Adrenal gland (tissue), 12 donors: ENCODE results near the gene DLGAP1. TPM values are rescaled to one million over a fixed set of nuclear protein-coding genes. Genes with fewer than 3 reads are reported as not detected.

ENCODE experiments used
- DNase-seq, 7 donors: peaks; one replicate each; pipeline ENCODE4 v3.0.0-alpha.2; 2019 to 2020
- H3K27ac ChIP-seq, 5 donors: fragments of 200-600 bp; sonication (generic) in 4 of 5; 1 replicate in 3 of 5; 2 replicates in 2 of 5; pipeline versions ENCODE4 v1.5.1 to v1.8.0; 2016 to 2020; ENCODE audit warnings: mild to moderate bottlenecking in 1 of 5
- H3K27me3 ChIP-seq: fragments of 200-600 bp; 2 replicates; pipeline ENCODE4 v1.8.0; 2021
- H3K36me3 ChIP-seq, 2 donors: fragments of 200-600 bp; replicated peaks in 1 of 2; 1 replicate in 1 of 2; 2 replicates in 1 of 2; pipeline versions ENCODE4 v1.5.1 to v1.8.0; 2018 to 2022
- H3K4me1 ChIP-seq, 2 donors: fragments of 200-600 bp; replicated peaks in 1 of 2; 1 replicate in 1 of 2; 2 replicates in 1 of 2; pipeline versions ENCODE4 v1.5.1 to v1.8.0; 2018 to 2021
- H3K4me3 ChIP-seq, 4 donors: fragments of 200-600 bp; sonication (generic) in 3 of 4; one replicate each; pipeline ENCODE4 v1.5.1; 2016 to 2018
- H3K9me3 ChIP-seq, 3 donors: fragments of 200-600 bp; sonication (generic) in 1 of 3; replicated peaks in 1 of 3; 1 replicate in 2 of 3; 2 replicates in 1 of 3; pipeline versions ENCODE4 v1.5.1 to v1.8.0; 2016 to 2021
- POLR2A ChIP-seq, 2 donors: fragments of 450-650 bp; IDR thresholded peaks; one replicate each; pipeline ENCODE4 v1.6.1; 2017; ENCODE audit warnings: antibody characterized with exemption in 2 of 2, mild to moderate bottlenecking in 2 of 2, moderate library complexity in 1 of 2
- WGBS, 4 donors: extraction: QIAGEN DNeasy Blood & Tissue Kit in 2 of 4; methylation state at CpG; one replicate each; pipeline versions ENCODE4 v1.1.5 to v1.1.7; 2013 to 2017; 5-methylcytosine and 5-hydroxymethylcytosine counted together
- intact Hi-C, 2 donors: fragments of 100-400 bp; cut with DNase I; formaldehyde crosslinking; loops; one replicate each; pipeline versions ENCODE4 v1.14.1 to v1.15.0; 2022 to 2023
- polyA plus RNA-seq, 3 donors: library from polyadenylated mRNA; stranded (reverse); fragments of 200-250 nt in 2 of 3; fragments of 350-450 nt in 1 of 3; fragmentation: Illumina TruSeq in 1 of 3; extraction: RNeasy Lipid Tissue Mini Kit (QIAGEN cat#74804) in 1 of 3; gene quantifications; one replicate each; pipeline ENCODE4 v1.2.3, GENCODE V29; 2013 to 2014
- total RNA-seq, 9 donors: library from RNA; depleted of rRNA in 4 of 9; stranded (reverse); fragments of >200 nt in 4 of 9; fragments of 120-200 nt in 1 of 9; fragmentation: NEBNext Ultra II Directional in 1 of 9; extraction: Animal tissue kit (Norgen Biotek cat#: 25700) in 1 of 9; gene quantifications; one replicate each; pipeline versions ENCODE4 v1.1.0 to v1.2.4, GENCODE V29; 2013 to 2023
- TF ChIP-seq, protein P1 (sequence below), 6 experiments: fragments of 450-650 bp in 4 of 6; fragments of 200-600 bp in 2 of 6; sonication (generic) in 1 of 6; IDR thresholded peaks; 1 replicate in 5 of 6; 2 replicates in 1 of 6; pipeline versions ENCODE4 v1.5.1 to v1.8.0; 2016 to 2021; ENCODE audit warnings: antibody characterized with exemption in 6 of 6, mild to moderate bottlenecking in 2 of 6, moderate library complexity in 1 of 6
- donor health status: healthy with polysubstance abuse.
- donor health status: Bipolar disorder and iron deficiency.
- donor health status: DM: yes; HTN: yes; CAD: no.
- donor health status: DM: no; HTN: no; CAD: no.
- donor health status: DM: no; HTN: no; CAD: no.
- donor health status: DM: yes; HTN: yes; CAD: no.

The DLGAP1 gene
- total and polyA plus RNA-seq, 12 donors = 1.7 to 30.9 (median 12.9) TPM

- WGBS, 4 donors = 91 to 97% (median 94%) methylated on average over 5 of the region's 5 CpGs
- no peak for DNase-seq
- Histone ChIP-seq H3K27me3 (no peaks in the 10 kb centered on the region), H3K4me3 (no peak overlapping the region), H3K27ac (no peak overlapping the region), H3K4me1 (peaks cover 3 to 4% of the 10 kb centered on the region in 2 donors), H3K9me3 (no peaks in the 10 kb centered on the region), H3K36me3 (no peaks in the 10 kb centered on the region)
- intact Hi-C loops = loop anchor here in 1 of 2 donors (10.0 kb wide), 1 partner anchor 219 kb away; no protein-coding TSS in a partner anchor
- TF ChIP-seq POLR2A (IDR thresholded peaks at IDR 0.05) = no peak
- TF ChIP-seq, protein P1, sequence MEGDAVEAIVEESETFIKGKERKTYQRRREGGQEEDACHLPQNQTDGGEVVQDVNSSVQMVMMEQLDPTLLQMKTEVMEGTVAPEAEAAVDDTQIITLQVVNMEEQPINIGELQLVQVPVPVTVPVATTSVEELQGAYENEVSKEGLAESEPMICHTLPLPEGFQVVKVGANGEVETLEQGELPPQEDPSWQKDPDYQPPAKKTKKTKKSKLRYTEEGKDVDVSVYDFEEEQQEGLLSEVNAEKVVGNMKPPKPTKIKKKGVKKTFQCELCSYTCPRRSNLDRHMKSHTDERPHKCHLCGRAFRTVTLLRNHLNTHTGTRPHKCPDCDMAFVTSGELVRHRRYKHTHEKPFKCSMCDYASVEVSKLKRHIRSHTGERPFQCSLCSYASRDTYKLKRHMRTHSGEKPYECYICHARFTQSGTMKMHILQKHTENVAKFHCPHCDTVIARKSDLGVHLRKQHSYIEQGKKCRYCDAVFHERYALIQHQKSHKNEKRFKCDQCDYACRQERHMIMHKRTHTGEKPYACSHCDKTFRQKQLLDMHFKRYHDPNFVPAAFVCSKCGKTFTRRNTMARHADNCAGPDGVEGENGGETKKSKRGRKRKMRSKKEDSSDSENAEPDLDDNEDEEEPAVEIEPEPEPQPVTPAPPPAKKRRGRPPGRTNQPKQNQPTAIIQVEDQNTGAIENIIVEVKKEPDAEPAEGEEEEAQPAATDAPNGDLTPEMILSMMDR (IDR thresholded peaks at IDR 0.05) = no peak
These were observed 679.1 kb downstream of the DLGAP1 start for GRCh38 chr18:3775996-3776395.

- H3K4me1 ChIP-seq = peaks cover 3 to 4% of the 10 kb centered on the region in 2 donors
- no peaks in the 10 kb centered on the region for H3K27me3 ChIP-seq
- H3K36me3 ChIP-seq = no peaks in the 10 kb centered on the region
- TF ChIP-seq, protein P1 (IDR thresholded peaks at IDR 0.05) = peak in 4 of 6 experiments; percentile 17 to 28 (median 20)
- TF ChIP-seq POLR2A (IDR thresholded peaks at IDR 0.05) = no peak
- H3K27ac ChIP-seq = no peak overlapping the region
- H3K4me3 ChIP-seq = no peak overlapping the region
- intact Hi-C loops = loop anchor here (5.0 to 10.0 kb wide), 3 partner anchors 94 to 221 kb away; no protein-coding TSS in a partner anchor
- DNase-seq = no peak
- WGBS, 4 donors = 37 to 63% (median 56%) methylated on average over 1 of the region's 1 CpG
- no peaks in the 10 kb centered on the region for H3K9me3 ChIP-seq
These were observed 681.8 kb downstream of the DLGAP1 start for GRCh38 chr18:3773303-3773702.

DNA sequence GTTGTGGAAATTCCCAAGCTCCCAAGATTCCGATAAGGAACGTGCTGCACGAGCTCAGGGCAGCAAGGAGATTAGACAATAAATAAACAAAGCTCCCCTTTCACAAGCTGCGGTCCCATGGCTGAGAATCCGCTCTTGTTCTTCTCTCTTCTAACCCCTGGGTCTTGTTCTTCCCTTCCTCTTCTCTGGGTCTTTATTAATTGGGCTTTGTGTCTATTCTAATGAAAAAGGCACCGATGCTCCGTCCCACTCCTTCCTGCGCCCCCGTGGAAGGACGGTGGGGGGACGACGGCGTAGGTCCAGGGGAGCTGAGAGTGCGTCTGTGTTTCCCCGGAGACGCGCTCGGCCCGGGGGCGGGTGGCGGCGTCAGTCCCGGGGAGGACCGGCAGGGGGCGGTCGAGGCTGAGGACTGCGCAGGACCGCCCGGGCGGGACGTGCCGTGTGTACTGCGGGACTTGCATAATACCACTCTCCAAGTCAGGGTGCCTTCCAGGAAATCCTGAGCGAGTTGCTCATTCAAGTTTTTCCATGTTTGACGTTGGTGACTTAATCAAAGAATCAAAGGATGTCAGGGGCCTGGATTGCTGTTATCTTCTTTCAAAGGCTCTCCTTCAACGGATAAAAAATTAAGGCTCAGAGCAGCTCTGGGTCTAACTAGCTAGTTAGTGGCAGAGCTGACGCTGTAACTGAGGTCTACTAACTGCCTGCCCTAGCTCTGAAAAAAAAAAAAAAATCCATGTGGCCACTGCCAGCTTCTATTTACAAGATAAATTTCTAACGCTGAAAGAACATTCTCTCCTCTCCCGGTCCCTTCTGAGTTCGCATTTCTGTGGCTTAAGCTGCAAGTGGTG is 683.8 kb downstream of the DLGAP1 start:
- Histone ChIP-seq H3K36me3 (no peaks in the 10 kb centered on the region), H3K4me3 (peak overlapping the region in 1 of 4 donors; percentile 49), H3K27me3 (no peaks in the 10 kb centered on the region), H3K9me3 (no peaks in the 10 kb centered on the region), H3K27ac (peak overlapping the region in 4 of 5 donors; percentile 33 to 88 (median 75)), H3K4me1 (peaks cover 3 to 4% of the 10 kb centered on the region in 2 donors)
- DNase-seq = peak; percentile 91 to 95 (median 92)
- intact Hi-C loops = loop anchor here (5.0 to 10.0 kb wide), 3 partner anchors 96 to 223 kb away; no protein-coding TSS in a partner anchor
- WGBS, 4 donors = 1 to 3% (median 1%) methylated on average over 32 to 40 of the region's 40 CpGs
- TF ChIP-seq POLR2A (IDR thresholded peaks at IDR 0.05) = no peak
- TF ChIP-seq, protein P1 (IDR thresholded peaks at IDR 0.05) = peak; percentile 92 to 99 (median 98)

GRCh38 chr18:3761266-3761665 is 693.8 kb downstream of the DLGAP1 start:
- TF ChIP-seq POLR2A (IDR thresholded peaks at IDR 0.05) = no peak
- TF ChIP-seq, protein P1 (IDR thresholded peaks at IDR 0.05) = no peak

More at GRCh38 chr18:3761266-3761665, 693.8 kb downstream of the DLGAP1 start:
- Histone ChIP-seq H3K27me3 (no peaks in the 10 kb centered on the region), H3K4me1 (no peaks in the 10 kb centered on the region), H3K27ac (no peak overlapping the region), H3K36me3 (no peaks in the 10 kb centered on the region), H3K4me3 (no peak overlapping the region), H3K9me3 (no peaks in the 10 kb centered on the region)
- WGBS, 4 donors = 72 to 80% (median 73%) methylated on average over 4 of the region's 4 CpGs
- no peak for DNase-seq
- intact Hi-C loops = loop anchor here in 1 of 2 donors (10.0 kb wide), 1 partner anchor 56 kb away; no protein-coding TSS in a partner anchor
